HL-60/S4 treated with phorbol 12-myristate 13-acetate at 8.2 ng/mL for 4 days and 3 days (cell line): ENCODE data around the gene AIFM3.
"Not testable (repeated sequence)": the region's sequence is repeated elsewhere in the genome, so short reads cannot be mapped to it uniquely, and the experiment has no call there.

Source experiments
- in situ Hi-C: fragments of 300-500 bp; cut with MboI; formaldehyde crosslinking; loops from 2 replicates; pipeline ENCODE4 v1.15.0; 2022; ENCODE audit warnings: low sequenced_read_pairs

The AIFM3 gene

GRCh38 chr22:20966883-20967696 lies at the start of gene AIFM3:
Gene AIFM3, plus strand, starts transcription at chr22:20967255. Its CDS starts 690 bp downstream, at chr22:20967945.
- in situ Hi-C loops: no loop called here

- in situ Hi-C loops: no loop called here
Observed at GRCh38 chr22:20918663-20919218, 48.3 kb upstream of the AIFM3 start.

DNA sequence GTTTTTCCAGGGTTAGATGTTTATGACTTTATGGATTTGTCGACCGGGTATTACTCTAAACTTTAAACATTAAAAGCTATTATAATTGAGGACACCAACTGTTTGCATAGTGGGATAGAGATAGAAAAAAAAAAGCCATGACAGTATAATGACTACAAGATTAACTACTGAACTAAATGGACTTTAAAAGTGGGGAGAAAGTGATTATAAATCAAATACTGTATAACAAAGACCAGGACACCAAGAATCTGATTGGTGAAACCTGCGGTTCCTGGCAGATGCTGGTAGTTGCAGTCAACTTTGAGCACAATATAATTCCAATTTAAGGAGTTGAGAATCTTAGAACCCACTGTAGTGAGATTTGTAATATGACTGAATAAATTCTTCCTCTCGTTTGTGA lies 47.3 kb upstream of the AIFM3 start:
- in situ Hi-C loops: no loop called here

GRCh38 chr22:20920881-20921203 lies 46.2 kb upstream of the AIFM3 start:
- in situ Hi-C loops: no loop called here

DNA sequence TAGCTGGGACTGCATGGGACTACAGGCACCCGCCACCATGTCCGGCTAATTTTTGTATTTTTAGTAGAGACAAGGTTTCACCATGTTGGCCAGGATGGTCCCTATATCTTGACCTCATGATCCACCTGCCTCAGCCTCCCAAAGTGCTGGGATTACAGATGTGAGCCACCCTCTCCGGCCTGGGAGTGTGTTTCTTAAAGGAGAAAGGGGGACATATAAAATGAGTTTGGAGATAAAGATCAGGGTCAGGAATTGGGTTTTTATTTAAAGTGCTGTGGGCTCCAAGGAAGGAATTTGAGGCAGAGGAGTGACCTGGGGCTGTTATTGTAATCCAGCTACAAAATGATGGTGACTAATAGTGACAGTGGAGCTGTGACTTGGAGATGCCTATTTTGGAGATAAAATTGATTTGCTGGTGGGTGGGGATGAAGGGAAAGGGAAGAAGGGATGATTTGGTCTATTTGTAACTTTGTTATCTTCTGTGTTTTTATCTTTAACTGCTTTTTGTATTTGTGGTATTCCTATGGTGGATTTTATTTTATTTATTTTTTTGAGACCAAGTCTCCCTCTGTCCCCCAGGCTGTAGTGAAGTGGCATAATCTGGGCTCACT lies 44.8 kb upstream of the AIFM3 start:
- in situ Hi-C loops: no loop called here

GRCh38 chr22:20926243-20926642 lies 40.8 kb upstream of the AIFM3 start:
- in situ Hi-C loops: no loop called here

DNA sequence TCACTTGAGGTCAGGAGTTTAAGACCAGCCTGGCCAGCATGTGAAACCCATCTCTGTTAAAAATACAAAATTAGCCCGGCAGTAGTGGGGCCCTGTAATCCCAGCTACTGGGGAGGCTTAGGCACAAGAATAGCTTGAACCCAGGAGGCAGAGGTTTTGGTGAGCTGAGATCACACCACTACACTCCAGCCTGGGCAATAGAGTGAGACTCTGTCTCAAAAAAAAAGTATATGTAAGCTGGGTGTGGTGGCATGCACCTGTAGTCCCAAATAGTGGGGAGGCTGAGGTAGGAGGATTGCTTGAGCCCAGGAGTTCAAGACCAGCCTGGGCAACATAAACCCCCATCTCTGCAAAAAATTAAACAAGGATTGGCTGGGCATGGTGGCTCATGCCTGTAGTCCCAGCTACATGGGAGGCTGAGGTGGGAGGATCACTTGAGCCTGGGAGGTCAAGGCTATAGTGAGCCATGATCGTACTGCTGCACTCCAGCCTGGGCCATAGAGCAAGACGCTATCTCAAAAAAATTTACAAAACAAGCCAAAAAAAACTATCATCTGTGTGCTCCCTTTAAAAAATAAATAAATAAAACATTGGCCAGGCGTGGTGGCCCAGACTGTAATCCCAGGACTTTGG lies 39.0 kb upstream of the AIFM3 start:
- in situ Hi-C loops: no loop called here

- in situ Hi-C loops: no loop called here
Observed at GRCh38 chr22:20928573-20928967, 38.5 kb upstream of the AIFM3 start.

- in situ Hi-C loops: no loop called here
Observed at GRCh38 chr22:20930004-20930403, 37.1 kb upstream of the AIFM3 start.

GRCh38 chr22:20930435-20930834 lies 36.6 kb upstream of the AIFM3 start:
- in situ Hi-C loops: not testable (repeated sequence)

DNA sequence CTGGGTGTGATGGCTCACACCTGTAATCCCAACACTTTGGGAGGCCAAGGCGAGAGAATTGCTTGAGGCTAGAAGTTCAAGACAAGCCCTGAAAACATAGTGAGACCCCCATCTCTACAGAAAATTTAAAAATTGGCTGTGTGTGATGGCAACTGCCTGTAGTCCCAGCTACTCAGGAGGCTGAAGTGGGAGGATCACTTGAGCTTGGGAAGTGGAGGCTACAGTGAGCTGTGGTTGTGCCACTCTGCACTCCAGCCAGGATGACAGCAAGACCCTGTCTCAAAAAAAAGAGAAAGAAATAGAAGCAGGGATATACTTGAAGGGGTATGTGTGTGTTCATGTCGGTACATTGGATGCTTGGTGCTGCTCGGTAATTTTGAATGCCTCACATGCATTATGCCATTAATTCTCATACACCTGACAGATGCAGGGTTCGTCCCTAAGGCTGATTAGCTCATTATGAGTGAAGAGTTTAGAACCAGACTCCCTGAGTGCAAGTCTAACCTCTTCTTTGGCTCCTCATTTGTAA lies 35.9 kb upstream of the AIFM3 start:
- in situ Hi-C loops: no loop called here

DNA sequence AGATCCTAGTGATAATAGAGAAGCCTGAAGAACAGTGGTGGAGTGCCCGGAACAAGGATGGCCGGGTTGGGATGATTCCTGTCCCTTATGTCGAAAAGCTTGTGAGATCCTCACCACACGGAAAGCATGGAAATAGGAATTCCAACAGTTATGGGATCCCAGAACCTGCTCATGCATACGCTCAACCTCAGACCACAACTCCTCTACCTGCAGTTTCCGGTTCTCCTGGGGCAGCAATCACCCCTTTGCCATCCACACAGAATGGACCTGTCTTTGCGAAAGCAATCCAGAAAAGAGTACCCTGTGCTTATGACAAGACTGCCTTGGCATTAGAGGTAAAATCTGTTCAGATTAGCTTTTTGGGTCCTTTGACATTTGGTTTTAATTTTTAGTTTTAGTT lies 33.1 kb upstream of the AIFM3 start:
- in situ Hi-C loops: no loop called here

GRCh38 chr22:20935049-20935448 lies 32.0 kb upstream of the AIFM3 start:
- in situ Hi-C loops: not testable (repeated sequence)

DNA sequence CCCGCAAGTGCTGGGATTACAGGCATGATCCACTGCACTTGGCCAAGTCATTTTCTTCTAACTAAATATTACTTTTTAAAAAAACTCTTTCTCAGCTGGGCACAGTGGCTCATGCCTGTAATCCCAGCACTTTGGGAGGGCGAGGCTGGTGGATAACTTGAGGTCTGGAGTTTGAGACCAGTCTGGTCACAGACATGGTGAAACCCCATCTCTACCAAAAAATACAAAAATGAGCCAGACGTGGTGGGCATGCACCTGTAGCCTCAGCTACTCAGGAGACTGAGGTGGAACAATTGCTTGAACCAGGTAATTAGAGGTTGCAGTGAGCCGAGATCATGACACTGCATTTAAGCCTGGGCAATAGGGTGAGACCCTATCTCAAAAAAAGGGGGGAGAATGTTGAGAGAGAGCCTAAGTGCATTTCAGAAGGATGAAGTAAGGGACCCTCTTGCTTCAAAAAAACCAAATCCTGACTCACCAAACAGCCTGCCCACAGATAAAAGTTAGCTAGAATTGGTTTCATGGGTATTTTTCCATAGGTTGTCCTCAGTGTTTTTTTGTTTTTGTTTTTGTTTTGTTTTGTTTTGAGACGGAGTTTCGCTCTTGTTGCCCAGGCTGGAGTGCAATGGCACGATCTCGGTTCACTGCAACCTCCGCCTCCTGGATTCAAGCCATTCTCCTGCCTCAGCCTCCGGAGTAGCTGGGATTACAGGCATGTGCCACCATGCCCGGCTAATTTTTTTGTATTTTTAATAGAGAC lies 31.1 kb upstream of the AIFM3 start:
- in situ Hi-C loops: not testable (repeated sequence)

GRCh38 chr22:20937031-20937793 lies 29.8 kb upstream of the AIFM3 start:
- in situ Hi-C loops: no loop called here

DNA sequence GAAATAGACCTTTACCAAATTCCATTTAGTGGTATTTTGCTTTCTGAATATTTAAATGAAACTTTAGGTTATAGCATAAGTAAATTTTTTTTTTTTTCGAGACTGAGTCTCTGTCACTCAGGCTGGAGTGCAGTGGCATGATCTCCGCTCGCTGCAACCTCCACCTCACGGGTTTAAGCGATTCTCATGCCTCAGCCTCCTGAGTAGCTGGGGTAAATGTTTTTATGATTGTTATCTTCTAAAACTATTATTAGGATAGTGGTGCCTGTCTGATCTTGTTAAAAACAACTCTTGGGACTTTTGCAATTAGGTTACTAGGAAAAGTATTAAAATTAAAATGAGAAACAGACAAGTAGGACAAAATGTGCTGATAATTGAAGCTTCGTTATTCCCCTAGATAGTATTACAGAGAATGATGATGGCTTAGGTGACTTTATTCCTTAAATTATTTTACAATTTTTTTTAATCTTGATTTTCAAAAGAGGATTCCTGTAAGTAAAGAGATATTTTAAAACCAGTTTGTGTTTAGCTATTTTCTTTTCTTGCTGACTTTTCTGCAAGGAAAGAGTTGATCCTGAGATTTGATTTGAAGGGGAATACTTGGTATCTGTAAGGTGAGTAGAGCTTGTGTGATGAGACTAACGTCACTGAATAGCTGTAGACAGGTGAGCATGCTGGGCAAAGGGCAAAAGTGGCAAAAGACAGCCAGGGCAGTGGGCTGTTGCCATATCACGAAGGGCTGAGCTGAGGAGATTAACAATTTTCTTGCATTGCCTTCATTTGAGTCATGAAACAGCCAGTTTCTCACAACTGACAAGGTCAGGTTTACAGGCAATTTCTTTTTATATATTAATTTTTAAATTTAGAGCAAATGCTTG lies 29.0 kb upstream of the AIFM3 start:
- in situ Hi-C loops: no loop called here

DNA sequence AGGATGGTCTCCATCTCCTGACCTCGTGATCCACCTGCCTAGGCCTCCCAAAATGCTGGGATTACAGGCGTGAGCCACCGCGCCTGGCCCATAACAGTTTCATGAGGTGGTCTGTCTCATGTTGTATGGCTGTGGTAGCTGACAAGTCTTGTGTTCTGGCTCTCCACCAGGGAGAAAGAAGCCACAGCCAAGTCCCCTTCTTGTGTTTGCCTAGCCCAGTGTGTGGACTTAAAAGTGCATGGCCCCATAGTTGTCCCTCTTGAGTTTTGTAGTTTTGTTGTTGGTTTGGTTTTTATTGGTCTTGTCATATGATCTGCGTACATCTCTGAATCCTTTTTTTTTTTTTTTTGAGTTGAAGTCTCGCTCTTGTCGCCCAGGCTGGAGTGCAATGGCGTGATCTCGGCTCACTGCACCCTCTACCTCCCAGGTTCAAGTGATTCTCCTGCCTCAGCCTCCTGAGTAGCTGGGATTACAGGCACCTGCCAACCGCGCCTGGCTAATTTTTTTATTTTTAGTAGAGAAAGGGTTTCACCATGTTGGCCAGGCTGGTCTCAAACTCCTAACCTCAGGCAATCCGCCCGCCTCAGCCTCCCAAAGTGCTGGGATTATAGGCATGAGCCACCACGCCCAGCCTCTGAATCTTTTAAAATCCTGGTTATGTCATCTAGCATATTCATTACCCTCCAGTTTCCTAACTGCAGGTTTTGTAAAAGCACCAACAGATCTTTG lies 27.4 kb upstream of the AIFM3 start:
- in situ Hi-C loops: not testable (repeated sequence)

DNA sequence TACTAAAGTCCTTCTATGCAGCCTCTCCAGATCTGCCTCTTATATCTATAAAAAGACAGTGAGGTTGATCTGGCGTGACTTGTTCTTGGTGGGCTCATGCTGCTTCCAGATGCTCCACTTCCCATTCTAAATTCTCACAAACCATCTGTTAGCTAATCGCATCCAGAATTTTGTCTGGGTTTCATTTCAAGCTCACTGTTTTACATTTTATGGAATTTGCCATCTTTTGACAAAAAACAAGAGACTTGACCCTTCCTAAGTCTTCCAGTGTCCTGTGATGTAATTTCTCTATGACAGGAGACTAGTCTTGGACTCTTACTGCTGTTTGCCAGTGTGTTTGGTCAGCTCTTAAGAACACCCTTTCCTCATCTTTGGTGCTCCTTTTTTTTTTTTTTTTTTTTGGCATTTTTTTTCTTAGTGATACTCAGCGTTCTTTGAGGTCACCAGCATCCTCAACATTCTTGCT lies 26.8 kb upstream of the AIFM3 start:
- in situ Hi-C loops: no loop called here
